GM21360 (cell line): ENCODE results near the gene PRPF19.

Source experiments
- ATAC-seq: cut with Tn5 transposase; IDR thresholded peaks from one replicate; pipeline ENCODE4 v1.9.1; 2021; ENCODE audit warnings: mild to moderate bottlenecking, moderate library complexity; ENCODE audit not compliant: unreplicated experiment

PRPF19 gene

DNA sequence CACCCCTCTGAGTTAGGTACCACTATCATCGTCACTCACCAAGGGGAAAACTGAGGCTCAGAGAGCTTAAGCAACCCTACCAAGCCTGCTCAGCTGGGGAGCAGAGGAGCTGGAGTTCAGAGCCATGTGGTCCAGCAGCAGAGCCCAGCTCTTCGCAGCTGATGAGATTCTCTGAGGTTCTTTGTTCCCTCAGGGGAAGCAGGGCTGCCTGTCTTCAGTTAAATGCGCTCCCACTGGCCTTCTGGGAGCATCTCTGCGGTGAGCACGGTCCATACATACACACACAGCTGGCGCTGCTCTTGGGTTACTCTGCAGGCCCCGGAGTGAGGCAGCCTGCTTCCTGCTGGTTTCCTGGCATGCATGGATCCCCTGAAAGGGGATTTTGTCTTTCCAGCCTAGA, 45.4 kb downstream of the PRPF19 start:
- no peak for ATAC-seq

DNA sequence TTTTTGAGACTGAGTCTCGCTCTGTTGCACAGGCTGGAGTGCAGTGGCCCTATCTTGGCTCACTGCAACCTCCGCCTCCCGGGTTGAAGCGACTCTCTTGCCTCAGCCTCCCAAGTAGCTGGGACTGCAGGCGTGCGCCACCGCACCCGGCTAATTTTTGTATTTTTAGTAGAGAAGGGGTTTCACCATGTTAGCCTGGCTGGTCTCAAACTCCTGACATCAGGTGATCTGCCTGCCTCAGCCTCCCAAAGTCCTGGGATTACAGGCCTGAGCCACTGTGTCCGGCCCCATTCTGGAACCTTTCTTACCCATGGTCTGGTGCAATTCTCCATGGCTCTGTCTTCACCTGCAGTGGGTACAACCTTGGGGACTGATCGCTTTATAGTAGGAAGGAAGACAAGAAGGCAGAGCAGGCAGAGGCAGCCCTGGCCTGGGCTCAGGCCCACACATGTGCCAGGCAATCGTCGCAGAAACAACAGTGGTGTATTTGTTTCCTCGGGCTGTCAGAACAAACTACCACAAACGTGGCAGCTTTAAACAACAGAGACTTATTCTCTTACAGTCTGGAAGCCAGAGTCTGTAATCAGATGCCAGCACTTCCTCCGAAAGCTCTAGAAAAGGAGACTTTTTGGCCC, 46.7 kb downstream of the PRPF19 start:
- no peak for ATAC-seq

DNA sequence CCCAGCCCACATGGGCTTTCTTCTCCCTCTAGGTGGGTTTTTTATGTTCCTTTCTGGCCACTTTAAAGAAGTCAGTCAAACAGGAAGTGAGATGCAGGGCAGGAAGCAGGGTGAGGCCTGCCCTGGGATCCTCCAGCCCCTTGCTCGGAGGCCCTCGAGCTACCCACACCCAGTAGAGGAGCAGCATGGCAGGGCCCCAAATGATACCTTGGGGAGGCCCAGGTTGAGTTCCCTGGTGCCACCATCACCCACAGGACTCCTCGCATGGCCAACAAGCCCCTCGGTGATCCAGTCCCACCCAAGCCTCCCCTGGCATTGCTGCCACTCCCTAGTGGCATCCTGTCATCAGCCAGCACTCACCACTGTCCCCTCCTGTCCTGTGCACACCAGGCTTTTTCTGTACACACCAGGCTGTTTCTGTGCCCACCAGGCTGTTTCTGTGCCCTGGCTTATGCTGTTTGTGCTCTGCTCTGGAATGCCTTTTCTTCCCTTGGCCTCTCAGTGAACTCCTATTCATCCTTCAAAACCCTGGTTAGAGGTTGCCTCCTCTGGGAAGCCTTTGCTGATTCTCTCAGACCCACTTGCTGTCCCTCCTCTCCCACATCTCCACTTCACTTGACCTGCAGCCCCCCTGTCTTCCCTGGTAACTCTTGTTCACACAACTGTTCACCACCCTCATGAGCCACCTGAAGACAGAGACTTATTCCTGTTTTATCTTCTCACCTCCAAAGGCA, 47.5 kb downstream of the PRPF19 start:
- no peak for ATAC-seq

DNA sequence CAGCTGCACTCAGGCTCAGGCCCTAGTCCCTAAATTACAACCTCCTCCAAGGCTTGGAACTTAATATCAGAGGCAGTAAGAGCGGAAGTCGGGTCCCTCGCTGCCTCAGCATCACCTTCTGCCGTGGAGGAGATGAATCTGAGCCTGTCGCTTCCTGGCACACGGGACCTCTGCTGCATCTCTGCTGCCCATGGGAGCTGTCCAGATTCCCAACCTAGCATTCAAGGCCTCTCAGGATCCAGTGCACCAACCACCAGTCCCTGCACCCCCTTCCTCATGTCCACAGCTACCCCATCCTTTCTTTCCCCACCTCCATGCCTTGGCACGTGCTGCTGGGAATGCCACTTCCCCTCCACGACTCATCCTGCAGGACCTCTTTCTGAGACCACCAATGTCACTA, 48.1 kb downstream of the PRPF19 start:
- no peak for ATAC-seq

DNA sequence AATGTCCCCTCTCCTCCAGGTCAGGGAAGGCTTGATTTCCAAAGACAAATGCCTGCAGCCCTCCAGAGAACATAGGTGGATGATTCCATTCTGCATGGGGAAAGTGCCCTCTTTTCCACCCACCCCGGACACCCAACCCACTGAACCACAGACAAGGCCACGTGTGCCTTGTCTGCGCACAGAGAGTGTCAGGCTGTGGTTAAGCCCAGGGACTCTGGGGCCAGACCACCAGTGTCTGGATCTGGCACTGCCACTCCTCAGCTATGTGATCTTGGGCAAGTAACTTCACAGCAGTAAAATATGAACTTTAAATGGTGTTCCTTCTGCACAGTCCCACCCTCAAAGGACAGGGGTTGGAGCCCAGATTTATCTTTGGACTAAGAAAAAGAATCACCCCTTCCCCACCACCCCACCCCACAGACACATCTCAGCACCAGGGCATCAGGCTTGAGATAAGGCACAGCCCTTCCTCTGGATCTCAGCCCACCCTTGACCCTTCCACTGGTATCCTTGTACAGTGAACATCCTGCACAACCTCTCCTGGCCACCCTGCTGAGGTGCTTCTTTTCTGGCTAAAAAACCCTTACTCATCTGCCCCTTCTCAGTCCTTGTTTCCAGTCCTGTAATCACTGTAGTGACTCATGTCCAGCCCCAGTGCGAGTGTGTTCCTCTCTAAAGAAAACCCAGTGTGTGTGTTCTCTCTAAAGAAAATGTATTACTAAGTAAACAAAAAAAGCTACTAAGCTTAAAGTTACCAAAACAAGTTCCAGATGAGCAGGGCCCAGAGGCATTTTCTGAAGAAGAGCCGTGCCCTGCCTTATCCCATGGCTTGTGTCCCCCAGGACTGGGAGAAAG, 48.8 kb downstream of the PRPF19 start:
- no peak for ATAC-seq

DNA sequence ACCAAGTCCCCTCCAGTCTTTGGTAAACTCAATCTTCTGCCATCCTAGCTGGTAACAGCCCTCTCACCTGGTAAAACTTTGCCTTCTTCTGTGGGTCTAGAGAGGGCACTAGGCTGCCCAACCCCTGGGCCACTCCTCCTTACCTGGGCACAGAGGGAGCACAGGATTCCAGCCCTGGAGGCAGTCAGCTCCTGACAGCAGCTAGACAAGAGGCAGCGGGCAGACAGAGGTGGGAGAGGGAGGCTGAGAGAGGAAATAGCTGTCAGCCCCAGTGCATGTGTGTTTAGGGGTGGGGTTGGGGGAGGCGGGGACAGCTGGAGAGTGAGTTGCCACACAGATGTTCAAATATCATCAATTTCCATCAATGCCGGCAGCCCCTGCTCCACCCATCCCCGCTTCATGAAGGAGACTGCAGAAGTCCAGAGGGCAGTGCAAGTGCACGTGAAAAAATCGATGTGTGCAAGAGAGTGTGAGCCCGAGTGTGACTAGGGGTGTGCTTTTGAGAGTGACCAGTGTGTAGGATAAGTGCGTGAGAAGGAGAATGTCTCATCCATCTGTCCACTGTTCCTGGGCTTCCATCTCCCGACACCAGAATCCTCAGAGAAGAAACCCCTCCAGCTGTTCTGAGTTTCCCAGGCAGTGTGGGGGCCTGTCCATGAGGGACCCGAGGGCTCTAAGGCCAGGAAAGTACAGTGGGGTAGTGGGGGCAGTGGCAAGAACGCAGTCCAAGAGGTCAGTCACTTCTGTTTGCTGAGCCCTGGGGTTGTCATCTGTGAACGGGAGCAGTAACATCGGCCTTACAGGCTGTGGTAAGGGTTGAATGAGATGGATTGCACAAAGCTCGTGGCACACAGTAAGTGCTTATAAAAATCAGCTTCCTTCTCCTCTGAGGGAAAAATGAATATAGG, 50.4 kb downstream of the PRPF19 start, which contains the start of gene PTGDR2:
Gene PTGDR2, minus strand, starts transcription at position 225 of the 908 bp plus-strand sequence. CDS start 2,228 bp downstream, outside the sequence.
- no peak for ATAC-seq

DNA sequence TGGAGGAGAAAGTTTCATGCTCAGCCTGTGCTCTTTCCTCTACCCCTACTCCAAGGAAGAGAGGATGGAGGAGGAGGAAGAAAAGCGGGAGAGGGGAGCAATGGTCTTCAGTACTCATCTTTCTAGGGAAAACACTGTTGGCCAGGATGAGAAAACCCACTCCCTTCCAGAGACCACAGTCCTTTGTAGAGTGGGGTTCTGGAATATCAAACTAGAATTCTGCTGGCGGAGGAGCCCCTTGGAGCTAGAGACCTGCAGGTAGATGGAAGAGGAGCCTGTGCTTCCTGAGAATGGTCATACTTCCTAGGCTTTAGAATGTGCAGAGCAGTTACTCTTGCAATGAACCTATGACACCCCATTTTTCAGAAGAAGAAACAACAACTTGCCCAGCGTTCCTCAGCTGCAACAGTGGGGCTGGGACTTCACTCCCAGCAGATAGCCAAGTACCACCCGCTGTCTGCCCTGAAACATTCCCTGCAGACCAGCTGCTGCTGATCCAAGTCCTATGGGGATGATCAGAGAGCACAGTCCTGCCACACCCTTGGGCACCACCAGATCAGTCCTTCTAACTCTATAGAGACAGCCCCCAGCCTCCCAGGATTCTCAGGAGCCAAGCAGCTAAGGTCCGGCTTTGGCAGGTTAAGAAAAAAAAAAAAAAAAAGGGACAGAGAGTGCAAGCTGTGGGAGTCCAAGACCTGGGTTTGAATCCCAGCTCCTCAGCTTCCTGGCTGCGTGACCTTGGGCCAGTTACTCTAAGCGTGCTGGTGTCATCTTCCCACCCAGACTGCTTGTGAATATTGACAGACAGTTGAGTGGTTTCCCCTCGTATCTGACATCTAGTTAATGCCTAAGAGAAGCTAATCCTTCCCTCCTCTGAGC, 51.3 kb downstream of the PRPF19 start:
- no peak for ATAC-seq

DNA sequence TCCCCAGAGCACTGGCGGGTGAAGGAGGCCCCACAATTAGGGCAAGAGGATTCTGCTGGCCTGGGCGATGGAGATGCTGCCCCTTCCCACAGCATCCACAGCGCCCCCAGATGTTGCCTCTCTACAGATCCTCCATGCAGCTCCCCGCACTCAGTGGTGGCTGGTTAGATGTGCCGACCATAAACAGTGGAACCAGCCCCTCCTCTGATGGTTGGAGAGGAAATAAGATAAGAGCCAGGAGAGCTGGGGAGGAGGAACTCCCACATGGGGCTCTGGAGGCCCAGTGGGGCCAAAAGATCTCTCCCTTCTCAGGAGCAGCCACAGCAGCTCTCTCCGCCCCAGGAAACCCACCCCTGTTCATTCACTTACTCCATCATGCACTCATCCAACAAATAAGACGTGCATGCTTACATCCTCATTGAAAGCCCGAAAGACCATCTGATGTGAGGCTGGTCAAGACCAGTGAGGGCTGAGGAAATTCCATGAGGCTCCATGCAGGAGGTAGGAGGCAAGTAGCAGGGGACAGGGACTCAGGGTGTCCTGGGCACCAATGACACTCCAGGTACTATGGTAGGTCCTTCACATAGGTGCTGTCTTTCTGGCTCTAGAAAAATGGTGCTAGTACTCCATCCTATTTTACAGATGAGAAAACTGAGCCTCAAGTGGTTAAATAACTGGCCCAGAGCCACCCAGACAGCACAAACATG, 52.1 kb downstream of the PRPF19 start:
- ATAC-seq = no peak

DNA sequence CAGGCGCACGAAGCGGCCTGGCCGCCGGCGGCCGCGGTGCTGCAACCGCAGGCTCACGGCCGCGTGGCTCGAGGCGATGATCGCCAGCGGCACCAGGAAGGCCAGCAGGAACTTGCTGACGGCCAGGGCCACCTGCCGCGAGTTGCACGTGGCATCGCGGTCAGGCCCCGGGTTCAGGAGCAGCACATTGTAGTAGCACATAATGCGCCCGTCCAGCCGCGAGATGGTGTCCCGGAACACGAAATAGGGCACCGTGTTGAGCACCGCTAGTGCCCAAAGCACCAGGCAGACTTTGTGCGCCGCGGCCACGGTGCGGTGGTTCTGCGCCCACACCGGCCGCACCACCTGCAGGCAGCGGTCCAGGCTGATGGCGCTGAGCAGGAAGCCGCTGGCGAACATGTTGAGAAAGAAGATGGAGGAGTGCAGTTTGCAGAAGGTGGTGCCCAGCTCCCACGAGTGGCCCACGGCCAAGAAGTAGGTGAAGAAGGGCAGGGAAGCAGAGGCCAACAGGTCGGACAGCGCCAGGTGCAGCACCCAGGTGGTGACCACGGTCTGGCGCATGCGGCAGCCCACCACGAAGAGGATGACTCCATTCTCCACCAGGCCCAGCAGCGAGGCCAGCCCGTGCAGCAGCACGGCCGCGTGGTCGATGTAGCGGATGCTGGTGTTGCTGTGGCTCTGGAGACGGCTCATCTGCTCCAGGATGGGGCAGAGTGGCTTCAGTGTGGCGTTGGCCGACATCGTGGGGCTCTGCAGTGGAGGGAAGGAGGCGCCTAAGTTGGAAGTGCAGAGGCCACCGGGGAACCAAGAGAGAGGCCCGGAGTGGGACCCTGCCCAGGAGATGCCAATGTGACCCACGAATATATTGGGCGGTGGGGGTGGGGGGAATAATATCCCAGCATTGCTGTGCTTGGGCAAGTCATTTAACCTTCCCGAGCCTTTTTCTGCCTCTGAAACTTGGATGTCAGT, 53.1 kb downstream of the PRPF19 start:
- no peak for ATAC-seq

DNA sequence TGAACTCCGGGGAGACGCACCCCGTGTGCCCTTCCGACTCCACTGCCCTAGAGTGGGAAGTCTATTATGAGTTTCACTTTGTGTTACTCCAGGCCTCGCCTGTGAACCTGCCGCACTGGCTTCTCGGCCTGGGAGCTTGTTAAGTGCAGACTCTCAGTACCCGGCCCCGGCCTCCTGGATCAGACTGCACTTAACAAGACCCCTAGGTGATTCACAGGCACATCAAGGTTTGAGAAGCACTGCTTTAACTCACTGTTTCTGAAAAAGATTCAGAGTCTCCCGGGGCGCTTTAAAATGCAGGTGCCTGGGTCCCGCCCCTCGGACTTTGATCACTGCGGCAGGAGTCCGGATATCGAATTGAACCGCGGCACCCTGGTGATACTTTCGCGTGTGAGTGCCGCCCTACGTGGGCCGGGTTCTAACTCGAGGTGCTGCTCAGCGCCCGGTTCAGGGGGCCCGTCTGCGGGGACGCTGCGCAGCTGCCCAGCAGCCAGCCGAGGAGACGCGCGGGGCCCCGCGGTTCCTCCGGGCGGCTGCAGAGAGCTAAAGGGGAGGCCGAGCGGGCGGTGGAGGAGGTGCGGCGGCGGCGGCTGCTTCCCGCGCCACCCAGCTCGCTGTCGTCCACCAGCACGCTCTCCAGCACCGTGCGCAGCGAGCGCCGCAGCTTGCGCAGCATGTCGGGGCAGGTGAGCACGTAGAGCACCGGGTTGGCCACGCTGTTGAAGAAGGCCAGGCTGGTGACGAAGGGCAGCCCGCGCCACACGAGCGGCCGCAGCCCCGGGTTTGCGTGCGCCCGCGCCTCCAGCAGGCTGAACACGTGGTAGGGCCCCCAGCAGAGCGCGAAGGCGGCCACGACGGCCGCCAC, 54.0 kb downstream of the PRPF19 start:
- ATAC-seq = no peak

DNA sequence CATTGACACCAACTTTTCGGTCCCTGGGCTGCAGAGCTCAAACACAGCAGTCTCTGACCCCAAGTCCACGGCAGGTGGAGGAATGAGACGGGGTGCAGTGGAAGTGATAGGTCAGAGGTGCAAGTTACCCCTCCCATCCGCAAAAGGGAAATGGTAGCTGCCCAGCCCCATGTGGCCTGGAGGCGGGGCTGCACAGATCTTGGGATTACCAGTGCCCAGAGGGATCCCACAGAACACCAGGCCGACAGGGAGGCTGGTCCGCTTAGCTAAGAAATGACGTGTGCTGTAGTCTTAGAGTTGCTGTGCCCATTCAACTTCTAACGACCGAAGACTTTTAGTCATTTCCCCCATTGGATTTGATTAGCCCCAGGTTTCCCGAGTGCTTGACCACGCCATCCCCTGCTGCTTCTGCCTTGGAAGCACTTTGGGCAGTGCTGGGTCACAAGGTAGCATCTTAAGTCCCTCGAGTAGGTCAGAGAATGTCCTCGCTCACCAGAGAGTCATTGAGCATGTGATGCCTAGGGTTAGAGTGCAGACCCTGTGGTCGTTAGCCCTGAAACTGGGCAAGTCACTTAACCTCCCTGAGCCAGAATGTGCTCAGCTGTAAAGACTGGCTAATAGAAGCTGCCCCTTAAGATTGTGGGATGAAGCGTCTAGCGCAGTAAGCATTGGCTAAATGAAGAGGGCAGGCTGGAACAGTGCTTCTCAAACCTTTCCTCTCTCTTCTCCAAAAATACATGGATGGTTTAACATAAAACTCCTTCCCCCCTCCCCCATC, 54.9 kb downstream of the PRPF19 start:
- no peak for ATAC-seq

DNA sequence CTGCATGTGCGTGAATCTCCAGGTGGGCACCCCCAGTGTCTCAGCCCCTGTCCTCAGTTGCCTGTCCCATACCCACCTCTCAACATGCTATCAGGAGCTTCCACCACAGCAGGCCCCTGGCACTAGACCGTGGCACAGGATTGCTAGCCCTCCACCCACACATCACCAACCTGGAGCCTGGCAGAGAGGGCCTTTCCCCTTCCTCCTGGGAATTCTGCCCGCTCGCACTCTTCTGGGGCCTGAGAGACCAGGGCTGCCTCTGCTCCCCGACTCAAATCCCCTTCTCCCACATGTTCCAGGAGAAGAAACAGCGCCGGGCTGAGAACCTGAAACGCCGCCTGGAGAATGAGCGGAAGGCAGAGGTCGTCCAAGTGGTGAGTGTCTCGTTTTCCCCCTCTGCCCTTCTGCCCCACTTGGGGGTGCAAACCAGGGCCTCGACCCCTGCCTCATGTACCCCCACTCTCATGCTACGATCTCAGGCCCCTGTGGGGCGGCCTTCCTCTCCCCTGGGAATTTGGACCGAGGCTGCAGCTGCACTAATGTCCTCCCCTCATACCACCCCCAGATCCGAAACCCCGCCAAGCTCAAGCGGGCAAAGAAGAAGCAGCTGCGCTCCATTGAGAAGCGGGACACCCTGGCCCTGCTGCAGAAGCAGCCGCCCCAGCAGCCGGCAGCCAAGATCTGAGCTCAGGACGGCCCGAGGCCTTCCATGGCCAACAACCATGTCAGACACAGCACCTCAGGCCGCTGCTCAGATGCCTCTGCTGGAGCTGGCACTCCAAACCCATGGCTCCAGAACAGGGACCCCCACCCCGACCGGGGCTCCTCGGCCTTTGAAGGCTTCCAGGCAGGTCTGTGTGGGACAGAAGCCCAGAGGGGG, 56.5 kb downstream of the PRPF19 start:
- ATAC-seq = no peak

DNA sequence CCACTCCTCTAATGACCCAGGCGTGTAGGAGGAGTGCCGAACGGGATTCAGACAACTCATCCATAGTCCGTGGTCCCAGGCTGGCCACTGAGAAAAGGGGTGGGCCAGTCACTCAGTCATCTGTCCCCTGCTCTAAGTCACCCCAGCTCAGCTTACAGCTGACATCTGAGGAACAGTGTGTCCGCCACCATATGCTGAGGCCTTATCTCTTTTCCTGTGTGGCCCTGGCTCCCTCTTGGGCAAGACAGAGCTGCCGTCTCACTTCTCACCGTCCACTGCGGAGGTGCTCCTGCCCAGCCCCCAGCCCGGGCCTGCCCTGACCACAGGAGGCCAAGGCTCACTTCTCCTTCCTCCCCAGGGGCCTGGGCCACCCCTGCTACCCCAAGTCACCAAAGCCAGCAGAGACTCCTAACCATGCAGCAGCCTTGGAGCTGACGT, 57.7 kb downstream of the PRPF19 start:
- no peak for ATAC-seq

DNA sequence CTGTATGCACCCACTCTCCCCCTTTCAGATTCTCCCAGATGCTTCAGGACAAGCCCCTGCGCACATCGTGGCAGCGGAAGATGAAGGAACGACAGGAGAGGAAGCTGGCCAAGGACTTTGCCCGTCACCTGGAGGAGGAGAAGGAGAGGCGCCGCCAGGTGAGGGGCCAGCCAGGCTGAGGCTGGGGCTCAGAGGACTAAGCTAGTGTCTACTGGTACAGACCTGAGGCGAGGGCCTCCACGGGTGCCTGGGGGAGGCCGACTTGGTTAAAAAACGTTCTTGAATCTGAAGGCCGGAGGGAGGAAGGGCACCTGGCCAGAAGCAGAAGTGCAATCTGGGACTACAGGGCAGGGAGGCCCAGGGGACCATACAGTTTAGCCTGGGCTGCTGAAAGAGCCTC, 58.5 kb downstream of the PRPF19 start:
- no peak for ATAC-seq

DNA sequence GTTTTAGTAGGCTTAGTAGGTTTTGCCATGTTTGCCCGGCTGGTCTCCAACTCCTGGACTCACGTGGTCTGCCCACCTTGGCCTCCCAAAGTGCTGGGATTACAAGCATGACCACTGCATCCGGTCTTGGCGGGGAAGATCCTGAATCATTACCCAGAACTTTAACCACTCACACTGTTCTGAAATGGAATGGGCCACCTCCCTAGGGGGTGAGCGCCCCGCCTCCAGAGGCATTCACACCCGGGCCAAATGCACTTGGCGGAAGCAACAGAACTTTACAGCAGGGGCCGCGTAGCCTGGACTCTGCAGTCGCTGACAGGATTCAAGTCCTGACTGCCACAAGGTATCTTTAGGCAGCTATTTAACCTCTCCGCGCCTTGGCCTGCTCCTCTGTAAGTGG, 59.1 kb downstream of the PRPF19 start:
- no peak for ATAC-seq
